ENCODE results near the gene MCM3. TPM values are rescaled to one million over a fixed set of nuclear protein-coding genes. Genes with fewer than 3 reads are reported as not detected.

Gene MCM3
- total RNA-seq, 1 donor from 2014 or later = 118 TPM

DNA sequence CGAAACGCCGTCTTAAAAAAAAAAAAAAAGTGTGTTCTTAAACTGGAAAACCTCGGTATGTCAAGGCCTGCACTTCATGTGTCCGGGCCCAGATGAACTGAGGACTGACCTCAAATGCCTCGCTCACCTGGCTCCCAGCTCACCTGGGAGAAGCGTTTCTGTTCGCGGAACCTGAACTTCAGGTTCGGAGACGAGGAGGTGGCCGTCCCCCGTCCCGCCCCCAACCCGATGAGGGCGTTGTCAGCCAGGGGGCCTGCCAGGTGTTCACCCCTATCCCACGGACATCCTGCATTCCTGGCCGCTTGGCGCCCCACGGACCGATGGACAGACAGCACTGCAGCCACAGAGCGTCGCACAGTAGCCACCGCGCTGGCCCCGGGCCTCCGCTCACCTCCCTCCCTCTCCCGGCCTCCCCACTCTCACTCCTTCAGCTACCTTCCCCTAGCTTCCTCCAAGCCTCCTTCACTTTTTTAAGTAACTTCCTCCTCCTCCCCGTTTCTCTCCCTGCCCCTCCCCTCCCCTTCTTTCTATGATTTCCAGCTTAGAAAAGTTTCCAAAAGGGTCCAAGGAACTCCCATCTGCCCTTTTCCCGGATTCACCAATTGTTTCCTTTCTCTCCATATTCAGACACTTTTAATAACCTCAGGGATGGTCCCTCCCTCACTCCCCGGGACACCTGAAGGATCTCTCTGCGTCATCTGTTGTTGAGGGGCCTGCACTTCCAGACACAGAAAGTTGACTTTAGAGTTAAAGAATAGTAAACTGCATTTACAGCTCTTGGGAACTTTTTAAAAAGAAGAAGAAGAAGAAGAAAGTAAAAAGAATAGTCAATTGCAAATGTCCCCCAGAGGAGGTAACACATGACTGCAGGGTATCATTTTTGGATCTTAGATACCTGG, 22.7 kb upstream of the MCM3 start:
- DNase-seq (ENCODE audit: low spot score, unreplicated experiment) = no peak
- Mint-ChIP-seq H3K4me3 (ENCODE audit: low read depth) (no peak overlapping the region), H3K9me3 (ENCODE audit: low read depth) (no peaks in the 10 kb centered on the region), H3K36me3 (ENCODE audit: insufficient read depth) (no peaks in the 10 kb centered on the region), H3K27me3 (peaks cover 7% of the 10 kb centered on the region), H3K4me1 (ENCODE audit: low read depth) (peaks cover 38% of the 10 kb centered on the region), H3K27ac (no peak overlapping the region)
- TF ChIP-seq, protein P1, sequence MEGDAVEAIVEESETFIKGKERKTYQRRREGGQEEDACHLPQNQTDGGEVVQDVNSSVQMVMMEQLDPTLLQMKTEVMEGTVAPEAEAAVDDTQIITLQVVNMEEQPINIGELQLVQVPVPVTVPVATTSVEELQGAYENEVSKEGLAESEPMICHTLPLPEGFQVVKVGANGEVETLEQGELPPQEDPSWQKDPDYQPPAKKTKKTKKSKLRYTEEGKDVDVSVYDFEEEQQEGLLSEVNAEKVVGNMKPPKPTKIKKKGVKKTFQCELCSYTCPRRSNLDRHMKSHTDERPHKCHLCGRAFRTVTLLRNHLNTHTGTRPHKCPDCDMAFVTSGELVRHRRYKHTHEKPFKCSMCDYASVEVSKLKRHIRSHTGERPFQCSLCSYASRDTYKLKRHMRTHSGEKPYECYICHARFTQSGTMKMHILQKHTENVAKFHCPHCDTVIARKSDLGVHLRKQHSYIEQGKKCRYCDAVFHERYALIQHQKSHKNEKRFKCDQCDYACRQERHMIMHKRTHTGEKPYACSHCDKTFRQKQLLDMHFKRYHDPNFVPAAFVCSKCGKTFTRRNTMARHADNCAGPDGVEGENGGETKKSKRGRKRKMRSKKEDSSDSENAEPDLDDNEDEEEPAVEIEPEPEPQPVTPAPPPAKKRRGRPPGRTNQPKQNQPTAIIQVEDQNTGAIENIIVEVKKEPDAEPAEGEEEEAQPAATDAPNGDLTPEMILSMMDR (IDR thresholded peaks at IDR 0.05; ENCODE audit: unreplicated experiment) = no peak

DNA sequence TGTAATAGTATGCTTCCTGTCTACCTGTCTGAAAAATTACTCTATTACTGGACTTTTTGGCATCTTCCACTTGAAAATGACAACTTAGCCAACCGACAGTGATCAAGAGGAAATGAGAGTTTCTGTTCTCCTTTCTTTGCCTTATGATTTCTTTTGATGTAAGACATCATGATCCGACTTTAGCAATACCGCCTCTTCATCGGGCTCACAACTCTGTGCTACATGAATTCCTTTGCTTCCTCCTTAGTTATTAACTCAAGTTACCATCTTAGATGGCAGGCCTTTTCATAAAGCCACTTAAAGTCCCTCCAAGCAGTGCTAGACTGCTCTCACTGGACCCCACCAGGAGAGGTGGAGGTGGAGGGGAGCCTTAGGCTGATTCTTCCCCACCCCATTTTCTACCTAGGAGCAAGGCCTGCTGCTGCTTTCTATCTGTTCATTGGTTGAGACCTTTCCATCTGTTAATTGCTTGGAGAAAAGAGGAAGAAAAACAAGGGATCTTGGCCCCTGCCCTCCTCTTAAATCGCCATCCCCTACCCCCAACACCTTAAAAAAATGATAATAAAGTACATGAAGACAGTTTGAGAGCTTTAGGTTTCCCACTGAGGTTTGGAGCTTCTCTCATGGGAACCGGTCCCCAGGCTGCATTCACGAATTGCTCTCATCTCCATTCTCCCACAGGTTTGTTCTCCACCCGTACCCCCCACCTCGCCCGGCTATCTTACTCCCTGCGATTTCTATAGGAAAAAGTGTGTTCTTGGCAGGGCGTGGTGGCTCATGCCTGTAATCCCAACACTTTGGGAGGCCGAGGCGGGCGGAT, 21.6 kb upstream of the MCM3 start:
- Mint-ChIP-seq H3K27me3 (peaks cover 7% of the 10 kb centered on the region), H3K4me3 (ENCODE audit: low read depth) (no peak overlapping the region), H3K27ac (peak overlapping the region; percentile 40), H3K4me1 (ENCODE audit: low read depth) (peaks cover 35% of the 10 kb centered on the region), H3K36me3 (ENCODE audit: insufficient read depth) (no peaks in the 10 kb centered on the region), H3K9me3 (ENCODE audit: low read depth) (peaks cover 2% of the 10 kb centered on the region)
- DNase-seq (ENCODE audit: low spot score, unreplicated experiment) = no peak
- TF ChIP-seq, protein P1 (IDR thresholded peaks at IDR 0.05; ENCODE audit: unreplicated experiment) = no peak

DNA sequence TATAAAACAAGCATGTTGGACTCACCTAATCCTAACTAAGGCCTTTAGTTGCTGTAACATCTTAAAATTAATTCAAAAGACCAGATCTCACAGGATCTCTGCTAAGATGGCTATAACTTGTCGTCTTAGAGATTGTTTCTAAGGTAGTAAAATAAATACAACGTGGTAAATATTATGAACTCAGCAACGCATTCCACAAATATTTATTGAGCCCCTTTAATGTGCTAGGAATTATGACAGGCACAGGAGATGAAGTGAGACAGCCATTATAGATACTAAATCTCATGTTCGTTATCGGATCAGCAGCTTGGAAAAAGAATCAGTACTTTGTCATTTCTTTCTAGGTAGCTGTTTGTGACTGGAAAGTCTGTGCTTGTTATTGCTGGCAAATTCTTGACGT, 20.9 kb upstream of the MCM3 start:
- TF ChIP-seq, protein P1 (IDR thresholded peaks at IDR 0.05; ENCODE audit: unreplicated experiment) = no peak
- no peak overlapping the region for H3K4me3 Mint-ChIP-seq (ENCODE audit: low read depth)
- peaks cover 7% of the 10 kb centered on the region for H3K27me3 Mint-ChIP-seq
- no peak overlapping the region for H3K27ac Mint-ChIP-seq
- H3K36me3 Mint-ChIP-seq (ENCODE audit: insufficient read depth) = no peaks in the 10 kb centered on the region
- peaks cover 35% of the 10 kb centered on the region for H3K4me1 Mint-ChIP-seq (ENCODE audit: low read depth)
- no peak for DNase-seq (ENCODE audit: low spot score, unreplicated experiment)
- peaks cover 5% of the 10 kb centered on the region for H3K9me3 Mint-ChIP-seq (ENCODE audit: low read depth)

DNA sequence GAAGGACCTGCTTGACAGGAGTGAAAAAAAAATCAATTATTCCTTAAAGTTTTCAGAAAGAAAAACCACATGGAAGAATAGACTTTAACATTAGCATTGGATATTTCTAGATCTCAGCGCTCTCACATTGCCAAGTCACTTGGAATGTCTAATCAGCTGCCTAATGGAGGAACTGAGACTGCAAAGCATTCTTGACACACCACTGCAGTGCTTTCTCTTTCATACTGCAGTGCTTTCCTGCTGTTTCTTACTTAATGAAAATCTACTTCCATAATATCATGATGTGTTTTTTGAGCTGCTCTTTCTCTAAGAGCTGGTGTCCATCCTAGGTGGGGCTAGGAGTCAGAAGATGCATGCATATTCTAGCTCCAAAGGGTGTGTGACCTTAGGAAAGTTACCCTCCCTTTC, 20.4 kb upstream of the MCM3 start:
- TF ChIP-seq, protein P1 (IDR thresholded peaks at IDR 0.05; ENCODE audit: unreplicated experiment) = no peak
- peaks cover 35% of the 10 kb centered on the region for H3K4me1 Mint-ChIP-seq (ENCODE audit: low read depth)
- DNase-seq (ENCODE audit: low spot score, unreplicated experiment) = no peak
- peak overlapping the region; percentile 64 for H3K27ac Mint-ChIP-seq
- H3K9me3 Mint-ChIP-seq (ENCODE audit: low read depth) = peaks cover 5% of the 10 kb centered on the region
- H3K36me3 Mint-ChIP-seq (ENCODE audit: insufficient read depth) = no peaks in the 10 kb centered on the region
- H3K27me3 Mint-ChIP-seq = peaks cover 7% of the 10 kb centered on the region
- no peak overlapping the region for H3K4me3 Mint-ChIP-seq (ENCODE audit: low read depth)

DNA sequence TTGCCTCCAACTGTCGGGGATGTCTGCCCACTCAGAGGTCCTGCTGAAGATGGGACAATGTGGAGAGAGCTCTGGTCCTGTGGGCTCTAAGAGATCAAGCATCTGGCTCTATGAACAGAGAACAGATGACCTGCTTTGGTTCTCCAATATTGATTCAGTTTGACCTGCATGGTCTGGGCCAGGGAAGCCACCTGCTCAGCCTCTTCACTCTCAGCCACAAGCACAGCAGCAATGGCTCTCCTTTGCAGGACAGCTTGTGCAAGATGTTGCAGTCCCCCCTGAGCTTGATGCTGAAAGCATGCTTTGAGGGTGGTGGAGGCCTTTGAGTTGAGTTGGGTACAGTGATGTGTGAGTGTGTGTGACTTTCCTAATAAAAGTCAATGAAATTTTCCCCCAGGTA, 18.6 kb upstream of the MCM3 start:
- Mint-ChIP-seq H3K9me3 (ENCODE audit: low read depth) (peaks cover 5% of the 10 kb centered on the region), H3K4me1 (ENCODE audit: low read depth) (peaks cover 36% of the 10 kb centered on the region), H3K27me3 (peaks cover 7% of the 10 kb centered on the region), H3K27ac (peak overlapping the region; percentile 93), H3K36me3 (ENCODE audit: insufficient read depth) (no peaks in the 10 kb centered on the region), H3K4me3 (ENCODE audit: low read depth) (no peak overlapping the region)
- TF ChIP-seq, protein P1 (IDR thresholded peaks at IDR 0.05; ENCODE audit: unreplicated experiment) = no peak
- DNase-seq (ENCODE audit: low spot score, unreplicated experiment) = no peak

Data from progenitor cell of endocrine pancreas (in vitro differentiated cells).